Measurements from ENCODE around the gene LRRC42. TPM values are rescaled to one million over a fixed set of nuclear protein-coding genes. Genes with fewer than 3 reads are reported as not detected.
A peak's percentile ranks its signal among the peaks of the same experiment; 100 is the strongest.

Gene LRRC42
- total and polyA plus RNA-seq, 4 donors = 9.8 to 14.8 (median 10.9) TPM

DNA sequence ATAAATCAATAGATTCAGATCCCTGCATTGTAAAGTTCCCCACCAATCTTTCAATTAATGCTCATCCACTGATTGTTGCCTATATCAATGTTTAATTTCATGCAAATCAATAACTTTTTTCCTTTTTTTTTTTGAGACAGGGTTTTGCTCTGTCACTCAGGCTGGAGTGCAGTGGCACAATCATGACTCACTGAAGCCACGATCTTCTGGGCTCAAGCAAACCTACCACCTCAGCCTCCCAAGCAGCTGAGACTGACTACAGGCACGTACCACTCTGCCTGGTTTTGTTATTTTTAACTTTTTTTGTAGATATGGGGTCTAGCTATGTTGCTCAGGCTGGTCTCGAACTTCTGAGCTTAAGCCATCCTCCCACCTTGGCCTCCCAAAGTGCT lies 26.5 kb upstream of the LRRC42 start:
- 85% methylated on average over 3 of the region's 3 CpGs for WGBS
- Histone ChIP-seq H3K36me3 (ENCODE audit: control insufficient read depth in 4 of 4, insufficient read depth in 3 of 4, low read depth in 1 of 4, low read length in 3 of 4) (peaks cover 0 to 10% (median 4%) of the 10 kb centered on the region in 4 donors), H3K27me3 (ENCODE audit: control insufficient read depth in 4 of 4, insufficient read depth in 4 of 4, low read length in 3 of 4) (no peaks in the 10 kb centered on the region), H3K9me3 (ENCODE audit: control insufficient read depth in 4 of 4, low read length in 3 of 4) (no peaks in the 10 kb centered on the region), H3K27ac (ENCODE audit: low read depth in 1 of 2, low read length in 2 of 2) (peak overlapping the region in 1 of 2 donors; percentile 79), H3K9ac (ENCODE audit: low read depth in 1 of 2, low read length in 2 of 2) (no peak overlapping the region), H3K4me3 (ENCODE audit: low read depth in 1 of 3, low read length in 3 of 3) (no peak overlapping the region), H3K4me1 (ENCODE audit: control insufficient read depth in 4 of 4, insufficient read depth in 4 of 4, low read length in 3 of 4) (peaks cover 0 to 16% (median 12%) of the 10 kb centered on the region in 4 donors)
- TF ChIP-seq, protein P1, sequence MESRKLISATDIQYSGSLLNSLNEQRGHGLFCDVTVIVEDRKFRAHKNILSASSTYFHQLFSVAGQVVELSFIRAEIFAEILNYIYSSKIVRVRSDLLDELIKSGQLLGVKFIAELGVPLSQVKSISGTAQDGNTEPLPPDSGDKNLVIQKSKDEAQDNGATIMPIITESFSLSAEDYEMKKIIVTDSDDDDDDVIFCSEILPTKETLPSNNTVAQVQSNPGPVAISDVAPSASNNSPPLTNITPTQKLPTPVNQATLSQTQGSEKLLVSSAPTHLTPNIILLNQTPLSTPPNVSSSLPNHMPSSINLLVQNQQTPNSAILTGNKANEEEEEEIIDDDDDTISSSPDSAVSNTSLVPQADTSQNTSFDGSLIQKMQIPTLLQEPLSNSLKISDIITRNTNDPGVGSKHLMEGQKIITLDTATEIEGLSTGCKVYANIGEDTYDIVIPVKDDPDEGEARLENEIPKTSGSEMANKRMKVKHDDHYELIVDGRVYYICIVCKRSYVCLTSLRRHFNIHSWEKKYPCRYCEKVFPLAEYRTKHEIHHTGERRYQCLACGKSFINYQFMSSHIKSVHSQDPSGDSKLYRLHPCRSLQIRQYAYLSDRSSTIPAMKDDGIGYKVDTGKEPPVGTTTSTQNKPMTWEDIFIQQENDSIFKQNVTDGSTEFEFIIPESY (IDR thresholded peaks at IDR 0.05) = no peak
- TF ChIP-seq JUND (IDR thresholded peaks at IDR 0.05) = no peak
- TF ChIP-seq HNF4G (IDR thresholded peaks at IDR 0.05) = no peak
- no peak for TF ChIP-seq EGR1 (IDR thresholded peaks at IDR 0.05; ENCODE audit: low read depth in 2 of 2)
- DNase-seq (ENCODE audit: low spot score) = no peak

DNA sequence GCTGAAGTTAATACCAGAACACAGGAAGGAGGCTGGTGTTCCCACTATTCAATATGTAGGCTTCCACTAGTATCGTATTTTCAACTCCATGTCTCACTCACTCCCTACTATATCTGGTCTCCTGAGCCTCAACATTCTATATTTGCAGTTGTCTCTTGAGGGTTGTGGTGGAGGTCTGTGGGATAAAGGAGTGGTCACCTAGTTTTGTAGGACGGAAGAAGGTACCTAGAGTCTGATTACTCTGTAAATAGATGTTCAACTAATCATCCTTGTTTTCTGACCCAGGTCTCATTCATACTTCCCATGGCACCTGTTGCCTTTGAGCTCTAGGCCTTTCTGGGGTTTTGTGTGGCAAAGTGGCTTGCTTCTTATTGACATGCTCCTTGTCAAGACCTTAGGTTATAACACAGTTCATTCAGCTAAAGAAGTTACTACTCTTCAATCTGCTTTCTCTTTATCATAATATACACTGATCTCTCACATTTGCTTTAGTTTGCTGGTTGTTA lies 18.7 kb upstream of the LRRC42 start:
- WGBS = 94% methylated on average over 2 of the region's 2 CpGs
- Histone ChIP-seq H3K4me3 (ENCODE audit: low read depth in 1 of 3, low read length in 3 of 3) (no peak overlapping the region), H3K9me3 (ENCODE audit: control insufficient read depth in 4 of 4, low read length in 3 of 4) (no peaks in the 10 kb centered on the region), H3K4me1 (ENCODE audit: control insufficient read depth in 4 of 4, insufficient read depth in 4 of 4, low read length in 3 of 4) (no peaks in the 10 kb centered on the region), H3K27me3 (ENCODE audit: control insufficient read depth in 4 of 4, insufficient read depth in 4 of 4, low read length in 3 of 4) (no peaks in the 10 kb centered on the region), H3K9ac (ENCODE audit: low read depth in 1 of 2, low read length in 2 of 2) (no peak overlapping the region), H3K36me3 (ENCODE audit: control insufficient read depth in 4 of 4, insufficient read depth in 3 of 4, low read depth in 1 of 4, low read length in 3 of 4) (peaks cover 1 to 14% (median 11%) of the 10 kb centered on the region in 4 donors), H3K27ac (ENCODE audit: low read depth in 1 of 2, low read length in 2 of 2) (no peak overlapping the region)
- DNase-seq (ENCODE audit: low spot score) = no peak
- TF ChIP-seq, protein P2, sequence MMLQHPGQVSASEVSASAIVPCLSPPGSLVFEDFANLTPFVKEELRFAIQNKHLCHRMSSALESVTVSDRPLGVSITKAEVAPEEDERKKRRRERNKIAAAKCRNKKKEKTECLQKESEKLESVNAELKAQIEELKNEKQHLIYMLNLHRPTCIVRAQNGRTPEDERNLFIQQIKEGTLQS (IDR thresholded peaks at IDR 0.05) = no peak
- TF ChIP-seq FOXA1 (IDR thresholded peaks at IDR 0.05) (no peak), YY1 (IDR thresholded peaks at IDR 0.05) (no peak), SP1 (IDR thresholded peaks at IDR 0.05) (no peak), FOXA2 (IDR thresholded peaks at IDR 0.05) (no peak), NR2F2 (IDR thresholded peaks at IDR 0.05) (no peak), TAF1 (conservative IDR thresholded peaks at IDR 0.05) (no peak), JUND (IDR thresholded peaks at IDR 0.05) (no peak), RXRA (IDR thresholded peaks at IDR 0.05) (no peak), HNF4A (conservative IDR thresholded peaks at IDR 0.05) (no peak), EGR1 (IDR thresholded peaks at IDR 0.05; ENCODE audit: low read depth in 2 of 2) (no peak)
- TF ChIP-seq, protein P3, sequence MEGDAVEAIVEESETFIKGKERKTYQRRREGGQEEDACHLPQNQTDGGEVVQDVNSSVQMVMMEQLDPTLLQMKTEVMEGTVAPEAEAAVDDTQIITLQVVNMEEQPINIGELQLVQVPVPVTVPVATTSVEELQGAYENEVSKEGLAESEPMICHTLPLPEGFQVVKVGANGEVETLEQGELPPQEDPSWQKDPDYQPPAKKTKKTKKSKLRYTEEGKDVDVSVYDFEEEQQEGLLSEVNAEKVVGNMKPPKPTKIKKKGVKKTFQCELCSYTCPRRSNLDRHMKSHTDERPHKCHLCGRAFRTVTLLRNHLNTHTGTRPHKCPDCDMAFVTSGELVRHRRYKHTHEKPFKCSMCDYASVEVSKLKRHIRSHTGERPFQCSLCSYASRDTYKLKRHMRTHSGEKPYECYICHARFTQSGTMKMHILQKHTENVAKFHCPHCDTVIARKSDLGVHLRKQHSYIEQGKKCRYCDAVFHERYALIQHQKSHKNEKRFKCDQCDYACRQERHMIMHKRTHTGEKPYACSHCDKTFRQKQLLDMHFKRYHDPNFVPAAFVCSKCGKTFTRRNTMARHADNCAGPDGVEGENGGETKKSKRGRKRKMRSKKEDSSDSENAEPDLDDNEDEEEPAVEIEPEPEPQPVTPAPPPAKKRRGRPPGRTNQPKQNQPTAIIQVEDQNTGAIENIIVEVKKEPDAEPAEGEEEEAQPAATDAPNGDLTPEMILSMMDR (IDR thresholded peaks at IDR 0.05; ENCODE audit: low read depth, low read length, missing input control) = no peak
- TF ChIP-seq, protein P1 (IDR thresholded peaks at IDR 0.05) = no peak
- TF ChIP-seq, protein P4, sequence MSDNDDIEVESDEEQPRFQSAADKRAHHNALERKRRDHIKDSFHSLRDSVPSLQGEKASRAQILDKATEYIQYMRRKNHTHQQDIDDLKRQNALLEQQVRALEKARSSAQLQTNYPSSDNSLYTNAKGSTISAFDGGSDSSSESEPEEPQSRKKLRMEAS (IDR thresholded peaks at IDR 0.05) = no peak
- TF ChIP-seq, protein P5, sequence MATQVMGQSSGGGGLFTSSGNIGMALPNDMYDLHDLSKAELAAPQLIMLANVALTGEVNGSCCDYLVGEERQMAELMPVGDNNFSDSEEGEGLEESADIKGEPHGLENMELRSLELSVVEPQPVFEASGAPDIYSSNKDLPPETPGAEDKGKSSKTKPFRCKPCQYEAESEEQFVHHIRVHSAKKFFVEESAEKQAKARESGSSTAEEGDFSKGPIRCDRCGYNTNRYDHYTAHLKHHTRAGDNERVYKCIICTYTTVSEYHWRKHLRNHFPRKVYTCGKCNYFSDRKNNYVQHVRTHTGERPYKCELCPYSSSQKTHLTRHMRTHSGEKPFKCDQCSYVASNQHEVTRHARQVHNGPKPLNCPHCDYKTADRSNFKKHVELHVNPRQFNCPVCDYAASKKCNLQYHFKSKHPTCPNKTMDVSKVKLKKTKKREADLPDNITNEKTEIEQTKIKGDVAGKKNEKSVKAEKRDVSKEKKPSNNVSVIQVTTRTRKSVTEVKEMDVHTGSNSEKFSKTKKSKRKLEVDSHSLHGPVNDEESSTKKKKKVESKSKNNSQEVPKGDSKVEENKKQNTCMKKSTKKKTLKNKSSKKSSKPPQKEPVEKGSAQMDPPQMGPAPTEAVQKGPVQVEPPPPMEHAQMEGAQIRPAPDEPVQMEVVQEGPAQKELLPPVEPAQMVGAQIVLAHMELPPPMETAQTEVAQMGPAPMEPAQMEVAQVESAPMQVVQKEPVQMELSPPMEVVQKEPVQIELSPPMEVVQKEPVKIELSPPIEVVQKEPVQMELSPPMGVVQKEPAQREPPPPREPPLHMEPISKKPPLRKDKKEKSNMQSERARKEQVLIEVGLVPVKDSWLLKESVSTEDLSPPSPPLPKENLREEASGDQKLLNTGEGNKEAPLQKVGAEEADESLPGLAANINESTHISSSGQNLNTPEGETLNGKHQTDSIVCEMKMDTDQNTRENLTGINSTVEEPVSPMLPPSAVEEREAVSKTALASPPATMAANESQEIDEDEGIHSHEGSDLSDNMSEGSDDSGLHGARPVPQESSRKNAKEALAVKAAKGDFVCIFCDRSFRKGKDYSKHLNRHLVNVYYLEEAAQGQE (IDR thresholded peaks at IDR 0.05) = no peak
